HG02610 (cell line): ENCODE results near the gene RPS10.
"Not testable (repeated sequence)": the region's sequence is repeated elsewhere in the genome, so short reads cannot be mapped to it uniquely, and the experiment has no call there.

Experiments used
- ATAC-seq: cut with Tn5 transposase; IDR thresholded peaks from one replicate; pipeline ENCODE4 v1.9.1; 2021; ENCODE audit warnings: mild to moderate bottlenecking, moderate library complexity; ENCODE audit not compliant: unreplicated experiment

RPS10 gene

GRCh38 chr6:34451192-34451591, 25.3 kb upstream of the RPS10 start:
- ATAC-seq: no peak

- no peak for ATAC-seq
Observed at GRCh38 chr6:34447910-34448309, 22.0 kb upstream of the RPS10 start.

GRCh38 chr6:34447386-34447785, 21.5 kb upstream of the RPS10 start:
- ATAC-seq: no peak

GRCh38 chr6:34445313-34445860, 19.5 kb upstream of the RPS10 start:
- ATAC-seq: no peak

GRCh38 chr6:34441526-34441925, 15.7 kb upstream of the RPS10 start:
- no peak for ATAC-seq

- ATAC-seq: no peak
Observed at GRCh38 chr6:34439442-34439841, 13.6 kb upstream of the RPS10 start.

GRCh38 chr6:34438705-34439104, 12.8 kb upstream of the RPS10 start:
- ATAC-seq: no peak

- no peak for ATAC-seq
Observed at GRCh38 chr6:34437644-34437970, 11.7 kb upstream of the RPS10 start.

GRCh38 chr6:34436803-34437643, 11.2 kb upstream of the RPS10 start:
- no peak for ATAC-seq

- ATAC-seq: no peak
Observed at GRCh38 chr6:34435916-34436315, 10.0 kb upstream of the RPS10 start.

GRCh38 chr6:34425132-34425497, 754 bp downstream of the RPS10 start:
- no peak for ATAC-seq

- ATAC-seq: no peak
Observed at GRCh38 chr6:34424200-34425131, 1.4 kb downstream of the RPS10 start.

- no peak for ATAC-seq
Observed at GRCh38 chr6:34423254-34423653, 2.6 kb downstream of the RPS10 start.

- ATAC-seq: no peak
Observed at GRCh38 chr6:34418367-34418766, 7.5 kb downstream of the RPS10 start.

- no peak for ATAC-seq
Observed at GRCh38 chr6:34416877-34417371, 8.9 kb downstream of the RPS10 start.

- ATAC-seq: no peak
Observed at GRCh38 chr6:34414999-34415858, 10.6 kb downstream of the RPS10 start.

- ATAC-seq: no peak
Observed at GRCh38 chr6:34412643-34413214, 13.1 kb downstream of the RPS10 start.

GRCh38 chr6:34412016-34412415, 13.9 kb downstream of the RPS10 start:
- ATAC-seq: no peak

GRCh38 chr6:34407915-34408314, 18.0 kb downstream of the RPS10 start:
- ATAC-seq: not testable (repeated sequence)

GRCh38 chr6:34396518-34396917, 29.4 kb downstream of the RPS10 start:
- no peak for ATAC-seq
